MM.1S (cell line): ENCODE measurements around the gene EGR4.

ENCODE experiments used
- DNase-seq: peaks from one replicate; pipeline ENCODE4 v3.0.0-alpha.2; 2015
- H2AFZ ChIP-seq: fragments of 300-600 bp; sonication (generic); 2 replicates; pipeline ENCODE4 v1.6.0; 2016; ENCODE audit warnings: antibody characterized with exemption, low read length
- H3F3A ChIP-seq: fragments of 300-600 bp; sonication (generic); 2 replicates; pipeline ENCODE4 v1.6.1; 2016; ENCODE audit warnings: mild to moderate bottlenecking, antibody characterized with exemption, low read length, moderate library complexity, mixed read lengths; ENCODE audit not compliant: insufficient read depth
- H3K27ac ChIP-seq: fragments of 300-600 bp; sonication (generic); 2 replicates; pipeline ENCODE4 v1.5.1; 2016; ENCODE audit warnings: mild to moderate bottlenecking, low read length
- H3K27me3 ChIP-seq: fragments of 300-600 bp; sonication (generic); replicated peaks from 2 replicates; pipeline ENCODE4 v1.6.0; 2016; ENCODE audit warnings: low read length; ENCODE audit not compliant: insufficient read depth
- H3K36me3 ChIP-seq: fragments of 300-600 bp; sonication (generic); replicated peaks from 2 replicates; pipeline ENCODE4 v1.6.1; 2016; ENCODE audit warnings: mild to moderate bottlenecking, low read length, mixed read lengths; ENCODE audit not compliant: insufficient read depth
- H3K4me1 ChIP-seq: fragments of 300-600 bp; sonication (generic); 2 replicates; pipeline ENCODE4 v1.6.1; 2016; ENCODE audit warnings: low read length, mixed read lengths
- H3K4me2 ChIP-seq: fragments of 300-600 bp; sonication (generic); 2 replicates; pipeline ENCODE4 v1.6.0; 2016; ENCODE audit warnings: low read depth, low read length
- H3K4me3 ChIP-seq: fragments of 300-600 bp; sonication (generic); 2 replicates; pipeline ENCODE4 v1.5.1; 2016; ENCODE audit warnings: low read length, mixed read lengths
- H3K79me2 ChIP-seq: fragments of 300-600 bp; sonication (generic); 2 replicates; pipeline ENCODE4 v1.6.1; 2016; ENCODE audit warnings: mixed run types, low read length, mixed read lengths
- H3K9ac ChIP-seq: fragments of 300-600 bp; sonication (generic); 2 replicates; pipeline ENCODE4 v1.6.1; 2016; ENCODE audit warnings: low read length, mixed read lengths
- H3K9me2 ChIP-seq: fragments of 300-600 bp; sonication (generic); replicated peaks from 2 replicates; pipeline ENCODE4 v1.6.1; 2016; ENCODE audit warnings: mild to moderate bottlenecking, low read length, mixed read lengths; ENCODE audit not compliant: insufficient read depth
- H3K9me3 ChIP-seq: fragments of 300-600 bp; sonication (generic); replicated peaks from 2 replicates; pipeline ENCODE4 v1.6.1; 2016; ENCODE audit warnings: mild to moderate bottlenecking, low read length, mixed read lengths; ENCODE audit not compliant: insufficient read depth
- H4K20me1 ChIP-seq: fragments of 300-600 bp; sonication (generic); 2 replicates; pipeline ENCODE4 v1.6.1; 2016; ENCODE audit warnings: mild to moderate bottlenecking, low read length, moderate library complexity, mixed read lengths; ENCODE audit not compliant: insufficient read depth
- EZH2 ChIP-seq: fragments of 300-600 bp; sonication (generic); optimal IDR thresholded peaks from 2 replicates; pipeline ENCODE3; 2017; ENCODE audit warnings: low read depth, mild to moderate bottlenecking, antibody characterized with exemption, low read length, mixed read lengths
- EZH2phosphoT487 ChIP-seq: fragments of 300-600 bp; sonication (generic); IDR thresholded peaks from 2 replicates; pipeline ENCODE4 v1.6.1; 2018; ENCODE audit warnings: antibody characterized with exemption, low read length
- TF ChIP-seq, protein P1 (sequence below): fragments of 300-600 bp; sonication (generic); IDR thresholded peaks from 2 replicates; pipeline ENCODE4 v1.5.1; 2016; ENCODE audit warnings: antibody characterized with exemption, low read length, mixed read lengths

EGR4 gene

GRCh38 chr2:73284296-73285158 lies 8.8 kb downstream of the EGR4 start, which contains the start of gene FBXO41:
TSS of gene FBXO41 (minus strand) at chr2:73284478. CDS start at chr2:73269630, 14,848 bp downstream.
- Histone ChIP-seq H3K4me3 (peak within 1 kb of the TSS; percentile 78), H3K27ac (no peak within 1 kb of the TSS), H3F3A (no peaks in the 10 kb centered on the region), H2AFZ (peak within 1 kb of the TSS; percentile 86), H3K4me2 (peak within 1 kb of the TSS; percentile 83), H3K9ac (peak within 1 kb of the TSS; percentile 57), H3K36me3 (no peaks in the 10 kb centered on the region), H3K4me1 (no peaks in the 10 kb centered on the region), H3K9me3 (no peaks in the 10 kb centered on the region), H3K79me2 (peaks cover 14% of the 10 kb centered on the region), H4K20me1 (no peaks in the 10 kb centered on the region), H3K27me3 (0 out of 2 replicates have a peak, but pooled peaks cover 6% of the 10 kb centered on the region), H3K9me2 (no peaks in the 10 kb centered on the region)
- TF ChIP-seq EZH2 (no peak), EZH2phosphoT487 (no peak)
- TF ChIP-seq, protein P1, sequence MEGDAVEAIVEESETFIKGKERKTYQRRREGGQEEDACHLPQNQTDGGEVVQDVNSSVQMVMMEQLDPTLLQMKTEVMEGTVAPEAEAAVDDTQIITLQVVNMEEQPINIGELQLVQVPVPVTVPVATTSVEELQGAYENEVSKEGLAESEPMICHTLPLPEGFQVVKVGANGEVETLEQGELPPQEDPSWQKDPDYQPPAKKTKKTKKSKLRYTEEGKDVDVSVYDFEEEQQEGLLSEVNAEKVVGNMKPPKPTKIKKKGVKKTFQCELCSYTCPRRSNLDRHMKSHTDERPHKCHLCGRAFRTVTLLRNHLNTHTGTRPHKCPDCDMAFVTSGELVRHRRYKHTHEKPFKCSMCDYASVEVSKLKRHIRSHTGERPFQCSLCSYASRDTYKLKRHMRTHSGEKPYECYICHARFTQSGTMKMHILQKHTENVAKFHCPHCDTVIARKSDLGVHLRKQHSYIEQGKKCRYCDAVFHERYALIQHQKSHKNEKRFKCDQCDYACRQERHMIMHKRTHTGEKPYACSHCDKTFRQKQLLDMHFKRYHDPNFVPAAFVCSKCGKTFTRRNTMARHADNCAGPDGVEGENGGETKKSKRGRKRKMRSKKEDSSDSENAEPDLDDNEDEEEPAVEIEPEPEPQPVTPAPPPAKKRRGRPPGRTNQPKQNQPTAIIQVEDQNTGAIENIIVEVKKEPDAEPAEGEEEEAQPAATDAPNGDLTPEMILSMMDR: no peak
- DNase-seq: peak; percentile 82

DNA sequence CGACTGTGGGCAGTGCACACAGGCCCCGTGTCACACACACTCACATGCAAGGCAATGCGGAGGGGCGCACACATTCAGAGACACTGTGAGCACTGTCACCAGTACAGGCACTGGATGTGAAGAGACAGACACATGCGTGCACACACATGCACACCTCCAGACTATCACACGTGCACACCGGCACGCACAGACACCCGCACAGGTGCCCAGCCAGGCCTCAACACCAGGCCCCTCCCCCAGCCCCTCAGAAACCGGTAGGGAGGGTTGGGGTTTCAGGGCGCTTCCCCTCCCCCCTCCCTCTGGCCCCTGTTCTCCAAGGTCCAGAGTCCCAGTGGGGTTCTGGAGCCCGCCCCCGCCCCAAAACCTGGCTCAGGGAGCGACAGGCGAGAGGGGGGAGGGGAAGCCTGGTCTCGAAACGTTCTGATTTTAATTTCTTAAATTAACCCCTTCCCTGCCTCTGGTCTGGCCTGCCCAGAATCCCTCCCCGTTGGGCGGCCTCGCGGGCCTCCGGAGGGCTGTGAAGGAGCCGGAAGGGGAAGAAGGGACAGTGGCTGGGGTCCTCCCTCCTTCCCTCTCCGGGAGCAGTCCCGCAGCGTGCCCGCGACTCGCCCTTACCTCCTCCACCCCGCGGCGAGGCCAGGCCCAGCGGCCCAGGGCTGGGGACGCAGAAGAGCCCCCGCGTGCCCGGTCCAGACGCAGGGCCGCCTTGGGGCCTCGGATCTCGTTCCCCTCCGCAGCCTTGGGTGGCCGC lies 9.6 kb downstream of the EGR4 start:
- peak; percentile 50 for DNase-seq
- H3K27me3 ChIP-seq: 0 out of 2 replicates have a peak, but pooled peaks cover 6% of the 10 kb centered on the region
- TF ChIP-seq EZH2phosphoT487: no peak
- TF ChIP-seq EZH2: no peak
- TF ChIP-seq, protein P1: no peak

DNA sequence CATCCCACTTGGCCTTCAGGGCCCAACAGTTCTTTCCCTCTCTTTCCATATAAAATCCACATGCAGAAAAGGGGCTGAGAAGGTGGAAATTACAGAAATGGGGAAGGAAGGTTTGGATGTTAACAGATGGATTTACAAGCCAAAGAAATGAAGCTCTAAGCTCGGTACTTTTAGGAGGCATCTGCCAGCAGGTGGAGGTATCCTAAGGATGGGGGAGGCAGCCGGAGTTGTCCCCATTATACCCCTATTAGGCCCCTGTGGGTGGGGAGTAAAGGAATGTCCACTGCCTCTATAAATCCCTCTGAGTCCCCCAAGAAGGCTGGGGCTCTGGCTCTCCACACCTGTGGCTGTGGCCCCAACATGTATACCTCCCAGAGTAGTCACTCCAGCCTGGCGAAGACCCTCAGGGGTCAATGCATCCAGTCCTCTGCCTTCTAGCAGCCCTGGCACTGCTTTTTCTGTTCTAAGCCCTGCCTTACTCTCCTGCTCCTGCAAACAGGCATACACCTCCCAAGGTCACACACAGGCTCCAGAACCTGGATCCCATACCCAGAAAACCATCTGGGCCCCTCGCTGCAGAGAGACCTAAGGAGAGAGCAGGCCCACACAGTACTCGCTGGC lies 10.3 kb downstream of the EGR4 start:
- peak overlapping the region; percentile 83 for H3K4me2 ChIP-seq
- H3K9ac ChIP-seq: no peak overlapping the region; the same call in 1 of the 2 replicates
- H2AFZ ChIP-seq: peak overlapping the region; percentile 86; the same call in 1 of the 2 replicates
- H3K27ac ChIP-seq: no peak overlapping the region
- no peak for TF ChIP-seq EZH2
- TF ChIP-seq, protein P1: no peak
- no peak for TF ChIP-seq EZH2phosphoT487
- no peak for DNase-seq
- no peaks in the 10 kb centered on the region for H3K27me3 ChIP-seq
- H3K36me3 ChIP-seq: no peaks in the 10 kb centered on the region
- H3K4me3 ChIP-seq: peak overlapping the region; percentile 78
- no peaks in the 10 kb centered on the region for H3K4me1 ChIP-seq
- H3F3A ChIP-seq: no peaks in the 10 kb centered on the region
- no peaks in the 10 kb centered on the region for H3K9me3 ChIP-seq
- H3K79me2 ChIP-seq: peaks cover 14% of the 10 kb centered on the region
- no peaks in the 10 kb centered on the region for H4K20me1 ChIP-seq
- H3K9me2 ChIP-seq: no peaks in the 10 kb centered on the region

More for the DNA sequence above, 9.6 kb downstream of the EGR4 start:
- peak overlapping the region; percentile 78 for H3K4me3 ChIP-seq
- peaks cover 14% of the 10 kb centered on the region for H3K79me2 ChIP-seq
- H3K9me2 ChIP-seq: no peaks in the 10 kb centered on the region
- peak overlapping the region; percentile 57; the same call in 1 of the 2 replicates for H3K9ac ChIP-seq
- H2AFZ ChIP-seq: peak overlapping the region; percentile 86
- H4K20me1 ChIP-seq: no peaks in the 10 kb centered on the region
- no peaks in the 10 kb centered on the region for H3F3A ChIP-seq
- H3K4me2 ChIP-seq: peak overlapping the region; percentile 83
- H3K27ac ChIP-seq: no peak overlapping the region
- no peaks in the 10 kb centered on the region for H3K36me3 ChIP-seq
- no peaks in the 10 kb centered on the region for H3K9me3 ChIP-seq
- H3K4me1 ChIP-seq: no peaks in the 10 kb centered on the region
